Neural cell (in vitro differentiated cells): ENCODE results near the gene ZMIZ2. TPM values are rescaled to one million over a fixed set of nuclear protein-coding genes. Genes with fewer than 3 reads are reported as not detected.

Source experiments
- H2AFZ ChIP-seq: fragments of 200-600, 300-800 bp; sonication (generic), shearing (Covaris generic); 2 replicates; pipeline ENCODE4 v1.6.0; 2014; ENCODE audit warnings: low read depth, mild to moderate bottlenecking, antibody characterized with exemption, low read length, moderate library complexity
- H3F3A ChIP-seq: fragments of 200-600 bp; shearing (Covaris generic); 2 replicates; pipeline ENCODE4 v1.6.1; 2016; ENCODE audit warnings: mild to moderate bottlenecking, moderate library complexity, mixed read lengths, antibody characterized with exemption, low read length; ENCODE audit not compliant: insufficient read depth, poor library complexity, severe bottlenecking
- H3K27ac ChIP-seq: fragments of 200-600, 300-800 bp; sonication (generic), shearing (Covaris generic); 2 replicates; pipeline ENCODE4 v1.5.1; 2014; ENCODE audit warnings: mild to moderate bottlenecking, low read length, moderate library complexity
- H3K27me3 ChIP-seq: fragments of 300-800, 200-600 bp; sonication (generic), shearing (Covaris generic); 2 replicates; pipeline ENCODE4 v1.6.0; 2014; ENCODE audit warnings: mild to moderate bottlenecking, low read depth, low read length, moderate library complexity; ENCODE audit not compliant: insufficient read depth
- H3K36me3 ChIP-seq: fragments of 300-800, 200-600 bp; sonication (generic), shearing (Covaris generic); 2 replicates; pipeline ENCODE4 v1.5.1; 2014; ENCODE audit warnings: mild to moderate bottlenecking, antibody characterized with exemption, low read length, moderate library complexity; ENCODE audit not compliant: insufficient read depth
- H3K4me2 ChIP-seq: fragments of 300-800, 200-600 bp; sonication (generic), shearing (Covaris generic); 2 replicates; pipeline ENCODE4 v1.6.0; 2014; ENCODE audit warnings: mild to moderate bottlenecking, low read length
- H3K4me3 ChIP-seq: fragments of 300-800, 200-600 bp; sonication (generic), shearing (Covaris generic); 2 replicates; pipeline ENCODE4 v1.5.1; 2014; ENCODE audit warnings: mild to moderate bottlenecking, low read length, moderate library complexity
- H3K79me2 ChIP-seq: fragments of 200-600 bp; shearing (Covaris generic); replicated peaks from 2 replicates; pipeline ENCODE4 v1.6.0; 2014; ENCODE audit warnings: mild to moderate bottlenecking, low read length, moderate library complexity; ENCODE audit not compliant: insufficient read depth
- H3K9ac ChIP-seq: fragments of 300-800, 200-600 bp; sonication (generic), shearing (Covaris generic); 2 replicates; pipeline ENCODE4 v1.6.1; 2016; ENCODE audit warnings: mild to moderate bottlenecking, low read length, mixed read lengths
- H3K9me2 ChIP-seq: fragments of 200-600 bp; shearing (Covaris generic); 2 replicates; pipeline ENCODE4 v1.6.1; 2016; ENCODE audit warnings: mild to moderate bottlenecking, low read length, mixed read lengths; ENCODE audit not compliant: insufficient read depth
- H3K9me3 ChIP-seq: fragments of 200-600, 300-800 bp; sonication (generic), shearing (Covaris generic); 2 replicates; pipeline ENCODE4 v1.6.1; 2016; ENCODE audit warnings: mild to moderate bottlenecking, mixed run types, low read length, moderate library complexity, mixed read lengths
- H4K20me1 ChIP-seq: fragments of 200-600 bp; shearing (Covaris generic); 2 replicates; pipeline ENCODE4 v1.6.1; 2016; ENCODE audit warnings: mild to moderate bottlenecking, mixed run types; ENCODE audit not compliant: insufficient read depth
- EP300 ChIP-seq: fragments of 450-650 bp; conservative IDR thresholded peaks from 2 replicates; pipeline ENCODE4 v1.6.1; 2014; ENCODE audit warnings: antibody characterized with exemption, mild to moderate bottlenecking, moderate library complexity; ENCODE audit not compliant: poor library complexity, severe bottlenecking
- EZH2 ChIP-seq: fragments of 200-600, 300-800 bp; shearing (Covaris generic), sonication (generic); IDR thresholded peaks from 2 replicates; pipeline ENCODE4 v1.6.1; 2014; ENCODE audit warnings: antibody characterized with exemption, low read length, borderline replicate concordance, mild to moderate bottlenecking; ENCODE audit not compliant: insufficient read depth, poor library complexity, severe bottlenecking
- MXI1 ChIP-seq: fragments of 450-650 bp; conservative IDR thresholded peaks from 2 replicates; pipeline ENCODE4 v1.6.1; 2014; ENCODE audit warnings: antibody characterized with exemption, mild to moderate bottlenecking; ENCODE audit not compliant: poor library complexity, severe bottlenecking
- POLR2AphosphoS5 ChIP-seq: IDR thresholded peaks from 2 replicates; pipeline ENCODE4 v1.6.1; 2012
- RAD21 ChIP-seq: fragments of 450-650 bp; conservative IDR thresholded peaks from 2 replicates; pipeline ENCODE4 v1.6.1; 2014; ENCODE audit warnings: antibody characterized with exemption, mild to moderate bottlenecking, moderate library complexity
- SMC3 ChIP-seq: fragments of 450-650 bp; conservative IDR thresholded peaks from 2 replicates; pipeline ENCODE4 v1.6.1; 2014; ENCODE audit warnings: antibody characterized with exemption, mild to moderate bottlenecking, moderate library complexity; ENCODE audit not compliant: poor library complexity
- TAF1 ChIP-seq: IDR thresholded peaks from 2 replicates; pipeline ENCODE4 v1.6.1; 2012; ENCODE audit warnings: low read depth
- polyA plus RNA-seq: library from polyadenylated mRNA; depleted of rRNA; stranded (reverse); fragments of >200 nt; gene quantifications from 2 replicates; pipeline ENCODE4 v1.2.3, GENCODE V29; 2014
- TF ChIP-seq, protein P1 (sequence below): fragments of 450-650 bp; IDR thresholded peaks from 2 replicates; pipeline ENCODE4 v1.5.1; 2014; ENCODE audit warnings: antibody characterized with exemption, mild to moderate bottlenecking, moderate library complexity; ENCODE audit not compliant: poor library complexity, severe bottlenecking
- TF ChIP-seq, protein P2 (sequence below): IDR thresholded peaks from 2 replicates; pipeline ENCODE4 v1.6.1; 2012; ENCODE audit warnings: borderline replicate concordance

The ZMIZ2 gene
- polyA plus RNA-seq, 1 donor from 2014 or later, result 18.3 TPM

DNA sequence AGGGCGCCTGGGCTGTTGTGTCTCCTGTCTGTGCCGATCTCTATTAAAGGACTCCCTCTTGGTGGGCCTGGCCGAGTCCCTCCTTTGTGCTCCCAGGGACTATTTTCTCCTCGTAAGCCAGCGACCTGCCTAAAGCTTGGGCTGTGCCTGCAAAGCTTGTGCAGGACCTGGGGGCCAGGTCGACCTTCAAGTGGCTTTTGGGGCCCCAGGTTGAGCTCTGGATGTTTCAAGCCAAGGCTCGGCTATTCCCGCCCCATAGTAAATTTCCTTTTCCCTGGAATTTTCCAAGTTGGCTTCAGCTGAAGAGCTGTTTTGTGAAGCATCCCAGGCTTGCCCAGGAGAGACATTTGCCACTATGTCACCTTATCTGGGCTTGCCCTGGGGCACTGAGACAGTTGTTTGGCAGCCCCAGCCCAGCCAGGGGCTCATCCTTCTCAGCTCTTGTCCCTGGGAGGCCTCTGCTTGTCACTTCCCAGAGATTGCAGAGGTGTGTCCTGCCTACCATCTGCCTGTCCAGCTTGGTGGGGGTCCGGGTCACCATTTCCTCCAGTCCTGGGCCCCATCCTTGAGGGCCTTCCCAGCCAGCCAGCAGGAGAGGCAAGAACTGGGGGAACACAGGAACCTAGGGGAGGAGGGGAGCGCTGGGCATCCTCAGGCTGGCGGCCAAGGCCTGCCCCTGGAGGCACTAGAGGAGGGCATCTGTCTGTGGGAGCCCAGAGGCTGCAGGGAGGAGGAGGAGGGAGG lies 20.2 kb downstream of the ZMIZ2 start:
- Histone ChIP-seq H3F3A (no peaks in the 10 kb centered on the region), H4K20me1 (no peaks in the 10 kb centered on the region), H2AFZ (no peak overlapping the region), H3K4me3 (no peak overlapping the region), H3K27ac (no peak overlapping the region), H3K4me2 (no peak overlapping the region), H3K36me3 (no peaks in the 10 kb centered on the region), H3K9me2 (no peaks in the 10 kb centered on the region), H3K9ac (no peak overlapping the region), H3K79me2 (no peaks in the 10 kb centered on the region), H3K9me3 (no peaks in the 10 kb centered on the region), H3K27me3 (no peaks in the 10 kb centered on the region)
- TF ChIP-seq SMC3, result no peak

DNA sequence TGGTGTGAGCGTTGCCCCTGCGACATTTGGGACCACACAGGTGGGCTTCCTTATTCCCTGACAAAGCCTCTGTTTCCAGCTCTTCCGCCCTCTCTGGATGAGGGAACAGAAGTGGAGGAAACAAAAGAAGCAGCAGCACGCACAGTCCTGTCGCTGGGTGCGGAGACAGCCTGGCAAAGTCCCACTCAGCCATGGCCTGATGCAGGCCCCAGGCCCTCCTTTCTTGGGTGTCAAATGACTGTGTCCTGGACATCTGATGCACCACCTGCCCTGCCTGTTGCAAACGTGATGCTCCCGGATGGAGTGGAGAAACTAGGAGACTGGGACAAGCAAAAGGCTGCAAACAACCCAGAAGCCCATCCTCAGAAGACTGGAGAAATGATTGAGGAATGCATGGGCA lies 20.7 kb downstream of the ZMIZ2 start:
- H3K9me2 ChIP-seq, result no peaks in the 10 kb centered on the region
- no peak overlapping the region for H3K4me2 ChIP-seq
- H3K27ac ChIP-seq, result no peak overlapping the region
- no peak overlapping the region for H3K9ac ChIP-seq
- no peaks in the 10 kb centered on the region for H3K36me3 ChIP-seq
- no peak overlapping the region for H3K4me3 ChIP-seq
- no peak for TF ChIP-seq EZH2
- TF ChIP-seq POLR2AphosphoS5, result no peak
- TF ChIP-seq, protein P1, sequence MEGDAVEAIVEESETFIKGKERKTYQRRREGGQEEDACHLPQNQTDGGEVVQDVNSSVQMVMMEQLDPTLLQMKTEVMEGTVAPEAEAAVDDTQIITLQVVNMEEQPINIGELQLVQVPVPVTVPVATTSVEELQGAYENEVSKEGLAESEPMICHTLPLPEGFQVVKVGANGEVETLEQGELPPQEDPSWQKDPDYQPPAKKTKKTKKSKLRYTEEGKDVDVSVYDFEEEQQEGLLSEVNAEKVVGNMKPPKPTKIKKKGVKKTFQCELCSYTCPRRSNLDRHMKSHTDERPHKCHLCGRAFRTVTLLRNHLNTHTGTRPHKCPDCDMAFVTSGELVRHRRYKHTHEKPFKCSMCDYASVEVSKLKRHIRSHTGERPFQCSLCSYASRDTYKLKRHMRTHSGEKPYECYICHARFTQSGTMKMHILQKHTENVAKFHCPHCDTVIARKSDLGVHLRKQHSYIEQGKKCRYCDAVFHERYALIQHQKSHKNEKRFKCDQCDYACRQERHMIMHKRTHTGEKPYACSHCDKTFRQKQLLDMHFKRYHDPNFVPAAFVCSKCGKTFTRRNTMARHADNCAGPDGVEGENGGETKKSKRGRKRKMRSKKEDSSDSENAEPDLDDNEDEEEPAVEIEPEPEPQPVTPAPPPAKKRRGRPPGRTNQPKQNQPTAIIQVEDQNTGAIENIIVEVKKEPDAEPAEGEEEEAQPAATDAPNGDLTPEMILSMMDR, result no peak
- TF ChIP-seq MXI1, result no peak
- no peak for TF ChIP-seq TAF1
- TF ChIP-seq RAD21, result no peak
- TF ChIP-seq, protein P2, sequence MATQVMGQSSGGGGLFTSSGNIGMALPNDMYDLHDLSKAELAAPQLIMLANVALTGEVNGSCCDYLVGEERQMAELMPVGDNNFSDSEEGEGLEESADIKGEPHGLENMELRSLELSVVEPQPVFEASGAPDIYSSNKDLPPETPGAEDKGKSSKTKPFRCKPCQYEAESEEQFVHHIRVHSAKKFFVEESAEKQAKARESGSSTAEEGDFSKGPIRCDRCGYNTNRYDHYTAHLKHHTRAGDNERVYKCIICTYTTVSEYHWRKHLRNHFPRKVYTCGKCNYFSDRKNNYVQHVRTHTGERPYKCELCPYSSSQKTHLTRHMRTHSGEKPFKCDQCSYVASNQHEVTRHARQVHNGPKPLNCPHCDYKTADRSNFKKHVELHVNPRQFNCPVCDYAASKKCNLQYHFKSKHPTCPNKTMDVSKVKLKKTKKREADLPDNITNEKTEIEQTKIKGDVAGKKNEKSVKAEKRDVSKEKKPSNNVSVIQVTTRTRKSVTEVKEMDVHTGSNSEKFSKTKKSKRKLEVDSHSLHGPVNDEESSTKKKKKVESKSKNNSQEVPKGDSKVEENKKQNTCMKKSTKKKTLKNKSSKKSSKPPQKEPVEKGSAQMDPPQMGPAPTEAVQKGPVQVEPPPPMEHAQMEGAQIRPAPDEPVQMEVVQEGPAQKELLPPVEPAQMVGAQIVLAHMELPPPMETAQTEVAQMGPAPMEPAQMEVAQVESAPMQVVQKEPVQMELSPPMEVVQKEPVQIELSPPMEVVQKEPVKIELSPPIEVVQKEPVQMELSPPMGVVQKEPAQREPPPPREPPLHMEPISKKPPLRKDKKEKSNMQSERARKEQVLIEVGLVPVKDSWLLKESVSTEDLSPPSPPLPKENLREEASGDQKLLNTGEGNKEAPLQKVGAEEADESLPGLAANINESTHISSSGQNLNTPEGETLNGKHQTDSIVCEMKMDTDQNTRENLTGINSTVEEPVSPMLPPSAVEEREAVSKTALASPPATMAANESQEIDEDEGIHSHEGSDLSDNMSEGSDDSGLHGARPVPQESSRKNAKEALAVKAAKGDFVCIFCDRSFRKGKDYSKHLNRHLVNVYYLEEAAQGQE, result no peak
- TF ChIP-seq SMC3, result no peak
- TF ChIP-seq EP300, result no peak
- H3K27me3 ChIP-seq, result no peaks in the 10 kb centered on the region
- H4K20me1 ChIP-seq, result no peaks in the 10 kb centered on the region
- no peaks in the 10 kb centered on the region for H3F3A ChIP-seq
- H3K9me3 ChIP-seq, result no peaks in the 10 kb centered on the region
- no peak overlapping the region for H2AFZ ChIP-seq
- no peaks in the 10 kb centered on the region for H3K79me2 ChIP-seq
